HL-60 (cell line): ENCODE measurements around the gene EXOC4.

Source experiments
- DNase-seq, 2 experiments: peaks; one replicate each; pipeline ENCODE4 v3.0.0-alpha.2; 2010 to 2020; ENCODE audit warnings: low read depth in 1 of 2, low spot score in 1 of 2
- H3K27ac ChIP-seq: fragments of 250-450 bp; sonication (Bioruptor Pico); replicated peaks from 2 replicates; pipeline ENCODE4 v1.5.1; 2020; ENCODE audit warnings: mild to moderate bottlenecking, moderate library complexity
- H3K27me3 ChIP-seq: fragments of 250-450 bp; sonication (Bioruptor Pico); 2 replicates; pipeline ENCODE4 v1.5.1; 2021; ENCODE audit warnings: mild to moderate bottlenecking, moderate library complexity; ENCODE audit not compliant: insufficient read depth, poor library complexity, severe bottlenecking
- H3K4me3 ChIP-seq: replicated peaks from 2 replicates; pipeline ENCODE4 v1.5.1; 2011; ENCODE audit warnings: mild to moderate bottlenecking, control low read depth, low read length; ENCODE audit not compliant: insufficient read depth
- GABPA ChIP-seq: IDR thresholded peaks from 2 replicates; pipeline ENCODE4 v1.6.1; 2012; ENCODE audit warnings: low read depth
- POLR2AphosphoS5 ChIP-seq: IDR thresholded peaks from 2 replicates; pipeline ENCODE4 v1.6.1; 2012; ENCODE audit warnings: low read depth
- SPI1 ChIP-seq: IDR thresholded peaks from 2 replicates; pipeline ENCODE4 v1.6.1; 2012; ENCODE audit warnings: low read depth, mild to moderate bottlenecking, borderline replicate concordance
- TF ChIP-seq, protein P1 (sequence below): IDR thresholded peaks from 2 replicates; pipeline ENCODE4 v1.6.1; 2012; ENCODE audit warnings: low read depth; ENCODE audit not compliant: insufficient replicate concordance
- TF ChIP-seq, protein P2 (sequence below): IDR thresholded peaks from one replicate; pipeline ENCODE4 v1.5.1; 2011; ENCODE audit warnings: low read length, control low read depth, inconsistent platforms; ENCODE audit not compliant: insufficient read depth

Gene EXOC4

DNA sequence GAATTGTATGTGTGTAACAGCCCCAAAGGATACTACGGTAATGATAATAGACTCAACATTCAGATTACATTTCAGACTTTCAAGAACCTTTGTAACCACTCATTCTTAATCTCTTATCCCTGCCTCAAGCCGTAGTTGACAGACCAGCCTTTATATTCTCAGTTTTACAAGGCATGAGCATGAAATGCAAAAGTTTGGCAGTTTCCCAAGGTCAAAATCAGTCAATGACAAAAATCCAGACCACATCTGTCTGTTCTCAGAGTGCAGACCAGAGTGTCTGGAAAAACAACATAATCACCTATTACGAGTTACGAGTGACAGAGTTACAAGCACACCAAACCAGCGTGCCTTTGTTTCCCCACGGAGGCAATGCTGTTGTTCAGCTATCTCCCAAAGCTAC is 695.7 kb downstream of the EXOC4 start:
- H3K27me3 ChIP-seq: no peaks in the 10 kb centered on the region
- no peak overlapping the region for H3K27ac ChIP-seq
- DNase-seq: no peak
- H3K4me3 ChIP-seq: no peak overlapping the region
- TF ChIP-seq POLR2AphosphoS5 (no peak), SPI1 (no peak)

DNA sequence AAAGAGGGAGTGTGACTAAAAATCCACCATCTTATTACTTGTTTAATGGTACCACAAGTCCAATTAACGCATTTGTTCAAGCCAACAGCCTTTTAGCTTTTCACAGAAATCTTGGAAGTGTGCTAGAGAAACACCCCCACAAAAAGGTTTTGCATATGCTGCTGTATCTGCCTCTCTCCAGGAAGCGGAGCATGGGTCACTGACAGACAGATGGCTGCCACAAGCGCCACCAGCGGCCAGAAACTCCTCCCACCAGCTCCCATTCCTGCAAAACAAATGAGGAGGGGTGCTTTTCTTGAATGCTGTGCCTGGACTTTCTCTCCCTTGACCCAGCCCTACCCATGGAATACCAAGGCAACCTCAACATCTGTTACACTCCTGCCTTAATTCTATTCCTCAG is 698.0 kb downstream of the EXOC4 start:
- Histone ChIP-seq H3K27me3 (no peaks in the 10 kb centered on the region), H3K27ac (no peak overlapping the region), H3K4me3 (no peak overlapping the region)
- DNase-seq: no peak
- TF ChIP-seq, protein P1, sequence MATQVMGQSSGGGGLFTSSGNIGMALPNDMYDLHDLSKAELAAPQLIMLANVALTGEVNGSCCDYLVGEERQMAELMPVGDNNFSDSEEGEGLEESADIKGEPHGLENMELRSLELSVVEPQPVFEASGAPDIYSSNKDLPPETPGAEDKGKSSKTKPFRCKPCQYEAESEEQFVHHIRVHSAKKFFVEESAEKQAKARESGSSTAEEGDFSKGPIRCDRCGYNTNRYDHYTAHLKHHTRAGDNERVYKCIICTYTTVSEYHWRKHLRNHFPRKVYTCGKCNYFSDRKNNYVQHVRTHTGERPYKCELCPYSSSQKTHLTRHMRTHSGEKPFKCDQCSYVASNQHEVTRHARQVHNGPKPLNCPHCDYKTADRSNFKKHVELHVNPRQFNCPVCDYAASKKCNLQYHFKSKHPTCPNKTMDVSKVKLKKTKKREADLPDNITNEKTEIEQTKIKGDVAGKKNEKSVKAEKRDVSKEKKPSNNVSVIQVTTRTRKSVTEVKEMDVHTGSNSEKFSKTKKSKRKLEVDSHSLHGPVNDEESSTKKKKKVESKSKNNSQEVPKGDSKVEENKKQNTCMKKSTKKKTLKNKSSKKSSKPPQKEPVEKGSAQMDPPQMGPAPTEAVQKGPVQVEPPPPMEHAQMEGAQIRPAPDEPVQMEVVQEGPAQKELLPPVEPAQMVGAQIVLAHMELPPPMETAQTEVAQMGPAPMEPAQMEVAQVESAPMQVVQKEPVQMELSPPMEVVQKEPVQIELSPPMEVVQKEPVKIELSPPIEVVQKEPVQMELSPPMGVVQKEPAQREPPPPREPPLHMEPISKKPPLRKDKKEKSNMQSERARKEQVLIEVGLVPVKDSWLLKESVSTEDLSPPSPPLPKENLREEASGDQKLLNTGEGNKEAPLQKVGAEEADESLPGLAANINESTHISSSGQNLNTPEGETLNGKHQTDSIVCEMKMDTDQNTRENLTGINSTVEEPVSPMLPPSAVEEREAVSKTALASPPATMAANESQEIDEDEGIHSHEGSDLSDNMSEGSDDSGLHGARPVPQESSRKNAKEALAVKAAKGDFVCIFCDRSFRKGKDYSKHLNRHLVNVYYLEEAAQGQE: no peak
- TF ChIP-seq GABPA: no peak
- TF ChIP-seq POLR2AphosphoS5: no peak

DNA sequence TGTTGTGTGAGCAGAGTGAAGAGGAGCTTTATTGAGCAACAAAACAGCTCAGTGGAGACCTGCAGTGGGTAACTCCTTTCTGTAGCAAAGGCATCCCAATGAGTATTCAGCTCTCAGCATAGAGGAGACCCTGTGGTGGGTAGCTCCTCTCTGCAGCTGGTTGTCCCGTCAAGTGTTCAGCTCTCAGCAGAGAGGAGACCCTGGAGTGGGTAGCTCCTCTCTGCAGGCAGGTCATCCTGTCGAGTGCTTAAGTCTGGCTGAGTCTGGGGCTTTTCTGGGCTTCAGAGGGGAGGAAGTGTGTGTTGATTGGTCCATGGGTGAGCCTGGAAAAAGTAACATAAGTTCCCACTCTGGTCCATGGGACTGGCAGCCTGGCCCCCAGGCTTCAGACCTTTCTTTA is 702.3 kb downstream of the EXOC4 start:
- TF ChIP-seq GABPA (no peak), POLR2AphosphoS5 (no peak), SPI1 (no peak)
- TF ChIP-seq, protein P1: no peak
- no peaks in the 10 kb centered on the region for H3K27me3 ChIP-seq
- DNase-seq: no peak
- no peak overlapping the region for H3K27ac ChIP-seq
- no peak overlapping the region for H3K4me3 ChIP-seq

GRCh38 chr7:133957845-133958244 is 705.0 kb downstream of the EXOC4 start:
- Histone ChIP-seq H3K27ac (no peak overlapping the region), H3K4me3 (no peak overlapping the region), H3K27me3 (no peaks in the 10 kb centered on the region)
- no peak for TF ChIP-seq POLR2AphosphoS5
- TF ChIP-seq, protein P1: no peak
- no peak for TF ChIP-seq GABPA
- TF ChIP-seq, protein P2, sequence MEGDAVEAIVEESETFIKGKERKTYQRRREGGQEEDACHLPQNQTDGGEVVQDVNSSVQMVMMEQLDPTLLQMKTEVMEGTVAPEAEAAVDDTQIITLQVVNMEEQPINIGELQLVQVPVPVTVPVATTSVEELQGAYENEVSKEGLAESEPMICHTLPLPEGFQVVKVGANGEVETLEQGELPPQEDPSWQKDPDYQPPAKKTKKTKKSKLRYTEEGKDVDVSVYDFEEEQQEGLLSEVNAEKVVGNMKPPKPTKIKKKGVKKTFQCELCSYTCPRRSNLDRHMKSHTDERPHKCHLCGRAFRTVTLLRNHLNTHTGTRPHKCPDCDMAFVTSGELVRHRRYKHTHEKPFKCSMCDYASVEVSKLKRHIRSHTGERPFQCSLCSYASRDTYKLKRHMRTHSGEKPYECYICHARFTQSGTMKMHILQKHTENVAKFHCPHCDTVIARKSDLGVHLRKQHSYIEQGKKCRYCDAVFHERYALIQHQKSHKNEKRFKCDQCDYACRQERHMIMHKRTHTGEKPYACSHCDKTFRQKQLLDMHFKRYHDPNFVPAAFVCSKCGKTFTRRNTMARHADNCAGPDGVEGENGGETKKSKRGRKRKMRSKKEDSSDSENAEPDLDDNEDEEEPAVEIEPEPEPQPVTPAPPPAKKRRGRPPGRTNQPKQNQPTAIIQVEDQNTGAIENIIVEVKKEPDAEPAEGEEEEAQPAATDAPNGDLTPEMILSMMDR: no peak
- TF ChIP-seq SPI1: no peak
- DNase-seq: no peak

- Histone ChIP-seq H3K27ac (no peak overlapping the region), H3K27me3 (no peaks in the 10 kb centered on the region), H3K4me3 (no peak overlapping the region)
- DNase-seq: no peak
- TF ChIP-seq, protein P2: no peak
- TF ChIP-seq GABPA: no peak
Observed at GRCh38 chr7:133958822-133959221, 705.9 kb downstream of the EXOC4 start.
